Caco-2 (cell line): ENCODE measurements around the gene IFTAP. TPM values are rescaled to one million over a fixed set of nuclear protein-coding genes. Genes with fewer than 3 reads are reported as not detected.

Source experiments
- BruUV-seq: library from RNA; stranded (reverse); fragments of 400-500 nt; replicated peaks from 2 replicates; lab custom pipeline; 2021; lab: Mats Ljungman, UMichigan
- CTCF ChIA-PET: fragments of 300-600 bp; sonication (Branson Sonifier 250); formaldehyde crosslinking; loops from one replicate; lab custom pipeline; 2022; ENCODE audit warnings: antibody characterized with exemption; lab: Charles Lee
- POLR2A ChIA-PET: fragments of 300-600 bp; sonication (Branson Sonifier 250); formaldehyde crosslinking; loops from one replicate; lab custom pipeline; 2022; ENCODE audit warnings: antibody characterized with exemption; lab: Charles Lee
- DNase-seq, 2 experiments: peaks; one replicate each; pipeline versions ENCODE4 v3.0.0 to v3.0.0-alpha.2; 2020 to 2022
- H3K27me3 ChIP-seq: replicated peaks from 2 replicates; pipeline ENCODE4 v1.6.0; 2011; ENCODE audit warnings: low read length; ENCODE audit not compliant: control insufficient read depth, insufficient read depth
- H3K36me3 ChIP-seq: 2 replicates; pipeline ENCODE4 v1.5.1; 2011; ENCODE audit warnings: low read length; ENCODE audit not compliant: control insufficient read depth, insufficient read depth
- H3K4me1 ChIP-seq: fragments of 250-450 bp; sonication (Bioruptor Pico); 2 replicates; pipeline ENCODE4 v1.5.1; 2020; ENCODE audit warnings: mild to moderate bottlenecking
- H3K4me3 ChIP-seq: 2 replicates; pipeline ENCODE4 v1.5.1; 2011; ENCODE audit warnings: low read depth, mild to moderate bottlenecking, control low read depth, low read length
- H3K9me3 ChIP-seq: fragments of 250-450 bp; sonication (Bioruptor Pico); 2 replicates; pipeline ENCODE4 v1.5.1; 2020; ENCODE audit warnings: mild to moderate bottlenecking, moderate library complexity
- H3K27ac Mint-ChIP-seq: one replicate; pipeline ENCODE4 v1.8.0; 2022; ENCODE audit warnings: mixed read lengths; ENCODE audit not compliant: unreplicated experiment
- H3K27me3 Mint-ChIP-seq: one replicate; pipeline ENCODE4 v1.8.0; 2022; ENCODE audit warnings: mixed read lengths; ENCODE audit not compliant: insufficient read depth, unreplicated experiment
- H3K36me3 Mint-ChIP-seq: one replicate; pipeline ENCODE4 v1.8.0; 2022; ENCODE audit warnings: mild to moderate bottlenecking, mixed read lengths; ENCODE audit not compliant: insufficient read depth, unreplicated experiment
- H3K4me1 Mint-ChIP-seq: one replicate; pipeline ENCODE4 v1.8.0; 2022; ENCODE audit warnings: low read depth, mixed read lengths; ENCODE audit not compliant: unreplicated experiment
- H3K4me3 Mint-ChIP-seq: one replicate; pipeline ENCODE4 v1.8.0; 2022; ENCODE audit warnings: mild to moderate bottlenecking, moderate library complexity, mixed read lengths; ENCODE audit not compliant: unreplicated experiment
- H3K9me3 Mint-ChIP-seq: one replicate; pipeline ENCODE4 v1.8.0; 2022; ENCODE audit warnings: mixed read lengths; ENCODE audit not compliant: unreplicated experiment
- intact Hi-C: fragments of 100-400 bp; cut with micrococcal nuclease; formaldehyde crosslinking; loops from one replicate; pipeline ENCODE4 v1.10.0; 2022; ENCODE audit not compliant: unreplicated experiment
- total RNA-seq: library from RNA; stranded (reverse); gene quantifications from 2 replicates; pipeline ENCODE4 v1.2.3, GENCODE V29; 2022
- TF ChIP-seq, protein P1 (sequence below), 2 experiments: fragments of 200-600 bp in 1 of 2; IDR thresholded peaks; 1 replicate in 1 of 2; 2 replicates in 1 of 2; pipeline versions ENCODE4 v1.5.1 to v1.8.0; 2011 to 2022; ENCODE audit warnings: antibody characterized with exemption in 1 of 2, control low read depth in 1 of 2, inconsistent platforms in 1 of 2, low read depth in 1 of 2, low read length in 1 of 2, mild to moderate bottlenecking in 1 of 2, moderate library complexity in 1 of 2; ENCODE audit not compliant: insufficient read depth in 1 of 2, severe bottlenecking in 1 of 2, unreplicated experiment in 1 of 2

Gene IFTAP
- total RNA-seq, 1 experiment from 2014 or later, result 10.4 TPM

DNA sequence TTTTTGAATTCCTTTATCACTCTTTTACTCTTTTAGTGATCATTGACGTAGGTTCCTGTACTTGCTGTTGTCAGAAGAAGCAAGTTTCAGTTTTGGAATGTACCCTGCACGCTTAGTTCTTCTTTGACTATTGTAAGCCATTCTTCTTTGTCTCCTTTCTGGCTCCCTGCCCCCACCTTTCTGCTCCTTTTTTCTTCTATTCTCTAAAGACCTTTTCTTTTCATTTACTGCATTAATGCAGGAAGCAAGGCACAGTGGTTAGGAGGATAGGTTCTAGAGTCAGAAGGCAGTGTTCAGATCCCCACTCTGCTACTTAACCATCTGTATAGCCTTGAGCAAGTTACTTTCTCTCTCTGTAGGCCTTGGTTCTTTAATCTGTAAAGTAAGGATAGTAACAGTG is 37.5 kb downstream of the IFTAP start:
- no peaks in the 10 kb centered on the region for H3K27me3 ChIP-seq
- no peak overlapping the region for H3K27ac Mint-ChIP-seq
- ChIA-PET CTCF (no interaction called here), POLR2A (no interaction called here)
- intact Hi-C loops, result no loop called here
- no peaks in the 10 kb centered on the region for H3K9me3 ChIP-seq
- no peaks in the 10 kb centered on the region for H3K9me3 Mint-ChIP-seq
- H3K4me1 Mint-ChIP-seq, result no peaks in the 10 kb centered on the region
- BruUV-seq, result no TSS peak
- no peak for DNase-seq
- no peak overlapping the region for H3K4me3 ChIP-seq
- H3K36me3 ChIP-seq, result no peaks in the 10 kb centered on the region
- peaks cover 6% of the 10 kb centered on the region for H3K27me3 Mint-ChIP-seq
- H3K4me1 ChIP-seq, result no peaks in the 10 kb centered on the region
- no peak overlapping the region for H3K4me3 Mint-ChIP-seq
- TF ChIP-seq, protein P1, sequence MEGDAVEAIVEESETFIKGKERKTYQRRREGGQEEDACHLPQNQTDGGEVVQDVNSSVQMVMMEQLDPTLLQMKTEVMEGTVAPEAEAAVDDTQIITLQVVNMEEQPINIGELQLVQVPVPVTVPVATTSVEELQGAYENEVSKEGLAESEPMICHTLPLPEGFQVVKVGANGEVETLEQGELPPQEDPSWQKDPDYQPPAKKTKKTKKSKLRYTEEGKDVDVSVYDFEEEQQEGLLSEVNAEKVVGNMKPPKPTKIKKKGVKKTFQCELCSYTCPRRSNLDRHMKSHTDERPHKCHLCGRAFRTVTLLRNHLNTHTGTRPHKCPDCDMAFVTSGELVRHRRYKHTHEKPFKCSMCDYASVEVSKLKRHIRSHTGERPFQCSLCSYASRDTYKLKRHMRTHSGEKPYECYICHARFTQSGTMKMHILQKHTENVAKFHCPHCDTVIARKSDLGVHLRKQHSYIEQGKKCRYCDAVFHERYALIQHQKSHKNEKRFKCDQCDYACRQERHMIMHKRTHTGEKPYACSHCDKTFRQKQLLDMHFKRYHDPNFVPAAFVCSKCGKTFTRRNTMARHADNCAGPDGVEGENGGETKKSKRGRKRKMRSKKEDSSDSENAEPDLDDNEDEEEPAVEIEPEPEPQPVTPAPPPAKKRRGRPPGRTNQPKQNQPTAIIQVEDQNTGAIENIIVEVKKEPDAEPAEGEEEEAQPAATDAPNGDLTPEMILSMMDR (IDR thresholded peaks at IDR 0.05; ENCODE audit: insufficient read depth in 1 of 2, low read depth in 1 of 2, low read length in 1 of 2, severe bottlenecking in 1 of 2, unreplicated experiment in 1 of 2), result no peak
- no peaks in the 10 kb centered on the region for H3K36me3 Mint-ChIP-seq

DNA sequence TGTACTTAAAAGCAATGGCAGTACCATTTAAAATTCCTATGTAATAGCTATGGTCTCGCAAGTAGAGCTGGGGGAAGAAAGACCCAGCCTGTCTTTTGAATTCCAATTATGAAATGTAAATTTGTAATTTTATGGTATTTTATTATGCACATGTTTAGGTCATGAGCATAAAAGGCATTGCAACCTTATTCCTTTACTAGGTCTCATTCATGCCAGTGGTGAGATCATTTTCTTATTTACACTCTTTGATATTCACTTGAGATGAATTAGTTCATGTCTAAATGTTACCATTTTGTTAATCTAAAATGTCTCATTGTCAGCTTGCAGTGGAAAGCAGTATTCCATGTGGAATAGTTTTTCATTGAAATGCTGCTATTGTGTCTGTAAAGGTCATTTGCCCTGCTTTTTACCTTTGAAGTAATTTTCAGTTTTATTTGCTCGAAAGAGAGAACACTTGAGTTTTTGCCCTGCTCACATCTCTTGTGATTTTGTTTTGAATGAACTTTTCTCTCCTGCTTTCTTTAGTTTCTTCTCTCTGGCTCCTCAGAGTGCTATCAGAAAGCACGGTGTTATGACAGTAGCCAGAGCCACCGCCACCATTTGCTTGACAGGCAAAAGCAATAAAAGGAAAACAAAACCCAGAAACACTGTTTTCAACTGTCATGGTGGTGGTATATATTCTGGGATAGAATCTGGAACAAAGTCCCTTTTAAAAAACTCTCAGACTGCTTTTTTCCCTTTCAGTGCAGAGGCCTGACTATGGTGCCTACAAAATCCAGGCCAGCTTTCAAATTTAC is 41.0 kb downstream of the IFTAP start:
- Histone ChIP-seq H3K9me3 (no peaks in the 10 kb centered on the region), H3K36me3 (no peaks in the 10 kb centered on the region), H3K4me1 (no peaks in the 10 kb centered on the region), H3K4me3 (no peak overlapping the region), H3K27me3 (no peaks in the 10 kb centered on the region)
- intact Hi-C loops, result no loop called here
- Mint-ChIP-seq H3K4me3 (no peak overlapping the region), H3K4me1 (no peaks in the 10 kb centered on the region), H3K27me3 (no peaks in the 10 kb centered on the region), H3K36me3 (no peaks in the 10 kb centered on the region), H3K27ac (no peak overlapping the region), H3K9me3 (no peaks in the 10 kb centered on the region)
- TF ChIP-seq, protein P1 (IDR thresholded peaks at IDR 0.05; ENCODE audit: insufficient read depth in 1 of 2, low read depth in 1 of 2, low read length in 1 of 2, severe bottlenecking in 1 of 2, unreplicated experiment in 1 of 2), result no peak
- CTCF ChIA-PET, result no interaction called here
- no peak for DNase-seq
- POLR2A ChIA-PET, result no interaction called here
- BruUV-seq, result no TSS peak

DNA sequence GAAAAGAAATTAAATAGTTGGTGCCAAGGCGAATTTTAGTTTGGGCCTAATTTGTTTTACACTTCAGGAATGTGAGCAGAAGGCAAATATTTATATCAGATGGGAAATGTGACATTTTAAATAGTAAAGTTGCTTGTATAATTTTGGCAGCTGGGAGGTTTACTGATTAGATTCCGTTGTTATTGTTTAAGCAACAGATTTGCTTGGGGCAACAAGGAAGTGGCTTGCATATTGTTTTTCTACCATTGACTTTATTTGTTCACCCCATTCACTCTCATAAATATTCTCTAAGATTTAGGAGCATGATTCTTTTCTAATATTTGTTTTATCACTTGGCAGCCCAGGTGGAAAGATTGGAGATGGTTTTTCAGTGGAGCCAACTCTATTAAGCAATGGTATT is 44.3 kb downstream of the IFTAP start:
- BruUV-seq, result no TSS peak
- Mint-ChIP-seq H3K9me3 (peaks cover 3% of the 10 kb centered on the region), H3K27ac (no peak overlapping the region), H3K36me3 (no peaks in the 10 kb centered on the region), H3K27me3 (no peaks in the 10 kb centered on the region), H3K4me1 (no peaks in the 10 kb centered on the region), H3K4me3 (no peak overlapping the region)
- intact Hi-C loops, result no loop called here
- Histone ChIP-seq H3K4me1 (no peaks in the 10 kb centered on the region), H3K36me3 (no peaks in the 10 kb centered on the region), H3K4me3 (no peak overlapping the region), H3K9me3 (no peaks in the 10 kb centered on the region), H3K27me3 (no peaks in the 10 kb centered on the region)
- ChIA-PET CTCF (no interaction called here), POLR2A (no interaction called here)
- TF ChIP-seq, protein P1 (IDR thresholded peaks at IDR 0.05; ENCODE audit: insufficient read depth in 1 of 2, low read depth in 1 of 2, low read length in 1 of 2, severe bottlenecking in 1 of 2, unreplicated experiment in 1 of 2), result no peak
- DNase-seq, result no peak
